Upper lobe of left lung (tissue), 4 donors: Measurements from ENCODE around the gene KCNH3.

ENCODE experiments used
- EP300 ChIP-seq, 4 donors: sonication (generic); formaldehyde crosslinking; IDR thresholded peaks; one replicate each; pipeline ENCODE4 v1.5.1; 2017; ENCODE audit warnings: antibody characterized with exemption in 4 of 4, control low read depth in 2 of 4
- POLR2A ChIP-seq, 4 donors: fragments of 450-650 bp; IDR thresholded peaks; one replicate each; pipeline ENCODE4 v1.5.1; 2016 to 2017; ENCODE audit warnings: antibody characterized with exemption in 4 of 4, mild to moderate bottlenecking in 2 of 4
- POLR2AphosphoS5 ChIP-seq, 2 donors: sonication (generic); formaldehyde crosslinking; IDR thresholded peaks; one replicate each; pipeline ENCODE4 v1.5.1; 2017; ENCODE audit warnings: antibody characterized with exemption in 2 of 2
- TF ChIP-seq, protein P1 (sequence below), 6 experiments: fragments of 450-650 bp in 4 of 6; fragments of 200-600 bp in 2 of 6; sonication (generic) in 2 of 6; IDR thresholded peaks; one replicate each; pipeline ENCODE4 v1.5.1; 2016 to 2019; ENCODE audit warnings: antibody characterized with exemption in 6 of 6

DNA sequence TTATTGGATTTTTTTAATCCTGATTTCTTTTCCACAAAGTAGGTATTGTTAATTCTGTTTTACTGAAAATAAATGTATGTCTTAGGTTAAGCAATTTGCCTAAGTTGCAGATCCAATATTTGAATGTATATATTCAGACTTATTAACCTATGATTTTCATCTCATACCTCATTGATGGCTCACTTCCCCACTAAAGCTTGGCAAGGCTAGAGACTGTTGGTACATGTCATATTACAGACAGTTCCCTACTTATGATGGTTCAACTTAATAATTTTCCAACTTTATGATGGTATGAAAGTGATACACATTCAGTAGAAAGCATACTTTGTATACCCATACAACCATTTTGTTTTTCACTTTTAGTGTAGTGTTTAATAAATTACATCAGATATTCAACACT, 33.2 kb upstream of the KCNH3 start:
- TF ChIP-seq, protein P1, sequence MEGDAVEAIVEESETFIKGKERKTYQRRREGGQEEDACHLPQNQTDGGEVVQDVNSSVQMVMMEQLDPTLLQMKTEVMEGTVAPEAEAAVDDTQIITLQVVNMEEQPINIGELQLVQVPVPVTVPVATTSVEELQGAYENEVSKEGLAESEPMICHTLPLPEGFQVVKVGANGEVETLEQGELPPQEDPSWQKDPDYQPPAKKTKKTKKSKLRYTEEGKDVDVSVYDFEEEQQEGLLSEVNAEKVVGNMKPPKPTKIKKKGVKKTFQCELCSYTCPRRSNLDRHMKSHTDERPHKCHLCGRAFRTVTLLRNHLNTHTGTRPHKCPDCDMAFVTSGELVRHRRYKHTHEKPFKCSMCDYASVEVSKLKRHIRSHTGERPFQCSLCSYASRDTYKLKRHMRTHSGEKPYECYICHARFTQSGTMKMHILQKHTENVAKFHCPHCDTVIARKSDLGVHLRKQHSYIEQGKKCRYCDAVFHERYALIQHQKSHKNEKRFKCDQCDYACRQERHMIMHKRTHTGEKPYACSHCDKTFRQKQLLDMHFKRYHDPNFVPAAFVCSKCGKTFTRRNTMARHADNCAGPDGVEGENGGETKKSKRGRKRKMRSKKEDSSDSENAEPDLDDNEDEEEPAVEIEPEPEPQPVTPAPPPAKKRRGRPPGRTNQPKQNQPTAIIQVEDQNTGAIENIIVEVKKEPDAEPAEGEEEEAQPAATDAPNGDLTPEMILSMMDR (IDR thresholded peaks at IDR 0.05), result no peak
- no peak for TF ChIP-seq POLR2A (IDR thresholded peaks at IDR 0.05)
- TF ChIP-seq POLR2AphosphoS5 (IDR thresholded peaks at IDR 0.05), result no peak
- TF ChIP-seq EP300 (IDR thresholded peaks at IDR 0.05), result no peak
